Prostate gland (tissue), 2 donors: ENCODE data around the gene SUSD5.

Experiments used
- POLR2A ChIP-seq: fragments of 450-650 bp; IDR thresholded peaks from one replicate; pipeline ENCODE4 v1.6.1; 2016; ENCODE audit warnings: antibody characterized with exemption, mild to moderate bottlenecking
- POLR2AphosphoS5 ChIP-seq: sonication (generic); formaldehyde crosslinking; IDR thresholded peaks from one replicate; pipeline ENCODE4 v1.6.1; 2017; ENCODE audit warnings: antibody characterized with exemption
- TF ChIP-seq, protein P1 (sequence below), 4 experiments: fragments of 200-600 bp in 2 of 4; fragments of 450-650 bp in 2 of 4; sonication (generic) in 2 of 4; IDR thresholded peaks; 1 replicate in 3 of 4; 2 replicates in 1 of 4; pipeline ENCODE4 v1.5.1; 2016 to 2019; ENCODE audit warnings: antibody characterized with exemption in 4 of 4, mild to moderate bottlenecking in 2 of 4, moderate library complexity in 2 of 4

DNA sequence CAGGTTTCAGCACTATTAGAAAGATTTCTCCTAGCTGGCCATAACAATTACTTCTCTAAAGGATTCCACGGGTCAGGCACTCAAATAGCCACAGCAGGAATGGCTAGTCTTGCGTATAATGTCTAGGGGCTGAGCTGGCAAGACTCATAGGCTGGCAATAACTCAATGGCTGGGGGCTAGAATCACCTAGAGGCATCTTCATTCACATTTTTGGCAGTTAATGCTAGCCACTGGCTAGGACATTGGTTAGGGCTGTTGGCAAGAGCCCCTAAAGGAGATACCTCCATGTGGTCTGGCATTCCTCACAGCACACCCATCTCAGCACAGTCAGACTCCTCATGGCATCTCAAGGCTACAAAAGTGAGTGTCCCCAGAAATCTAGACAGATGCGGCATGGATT, 6.2 kb downstream of the SUSD5 start:
- TF ChIP-seq, protein P1, sequence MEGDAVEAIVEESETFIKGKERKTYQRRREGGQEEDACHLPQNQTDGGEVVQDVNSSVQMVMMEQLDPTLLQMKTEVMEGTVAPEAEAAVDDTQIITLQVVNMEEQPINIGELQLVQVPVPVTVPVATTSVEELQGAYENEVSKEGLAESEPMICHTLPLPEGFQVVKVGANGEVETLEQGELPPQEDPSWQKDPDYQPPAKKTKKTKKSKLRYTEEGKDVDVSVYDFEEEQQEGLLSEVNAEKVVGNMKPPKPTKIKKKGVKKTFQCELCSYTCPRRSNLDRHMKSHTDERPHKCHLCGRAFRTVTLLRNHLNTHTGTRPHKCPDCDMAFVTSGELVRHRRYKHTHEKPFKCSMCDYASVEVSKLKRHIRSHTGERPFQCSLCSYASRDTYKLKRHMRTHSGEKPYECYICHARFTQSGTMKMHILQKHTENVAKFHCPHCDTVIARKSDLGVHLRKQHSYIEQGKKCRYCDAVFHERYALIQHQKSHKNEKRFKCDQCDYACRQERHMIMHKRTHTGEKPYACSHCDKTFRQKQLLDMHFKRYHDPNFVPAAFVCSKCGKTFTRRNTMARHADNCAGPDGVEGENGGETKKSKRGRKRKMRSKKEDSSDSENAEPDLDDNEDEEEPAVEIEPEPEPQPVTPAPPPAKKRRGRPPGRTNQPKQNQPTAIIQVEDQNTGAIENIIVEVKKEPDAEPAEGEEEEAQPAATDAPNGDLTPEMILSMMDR (IDR thresholded peaks at IDR 0.05) = no peak
- TF ChIP-seq POLR2A (no peak), POLR2AphosphoS5 (no peak)
